ENCODE data around the gene ABCF1. TPM values are rescaled to one million over a fixed set of nuclear protein-coding genes. Genes with fewer than 3 reads are reported as not detected.

Gene ABCF1
- total and polyA plus RNA-seq, 9 of the 15 experiments (the other 6 are each of a cell fraction or from before 2014, with no cell fraction given) = 41.6 to 193 (median 102) TPM

GRCh38 chr6:30570740-30571074, 535 bp upstream of the ABCF1 start (continued):
- no peak for TF ChIP-seq ZNF655 (CRISPR knock-in tag; IDR thresholded peaks at IDR 0.05)
- no peak for TF ChIP-seq CTBP1 (IDR thresholded peaks at IDR 0.05; ENCODE audit: borderline replicate concordance)
- TF ChIP-seq SMARCA5 (IDR thresholded peaks at IDR 0.05) = peak; percentile 66; the same call in 1 of the 2 replicates
- no peak for TF ChIP-seq JUN (IDR thresholded peaks at IDR 0.05; ENCODE audit: borderline replicate concordance, low read depth, low read length)
- TF ChIP-seq JUN (CRISPR knock-in tag; IDR thresholded peaks at IDR 0.05; ENCODE audit: borderline replicate concordance) = no peak
- TF ChIP-seq ARID3A (IDR thresholded peaks at IDR 0.05; ENCODE audit: borderline replicate concordance, low read depth, low read length) = no peak
- no peak for TF ChIP-seq SMAD4 (CRISPR knock-in tag; conservative IDR thresholded peaks at IDR 0.05)
- TF ChIP-seq EGR1 (conservative IDR thresholded peaks at IDR 0.05) = no peak
- no peak for TF ChIP-seq ZNF408 (CRISPR knock-in tag; IDR thresholded peaks at IDR 0.05; ENCODE audit: low read depth)
- no peak for TF ChIP-seq YY1 (IDR thresholded peaks at IDR 0.05; ENCODE audit: borderline replicate concordance in 1 of 3, control insufficient read depth in 1 of 3, extremely low read depth in 1 of 3, insufficient read depth in 3 of 3, insufficient read length in 1 of 3, insufficient replicate concordance in 2 of 3, low read depth in 1 of 3, low read length in 2 of 3)
- no peak for TF ChIP-seq ZNF280A (IDR thresholded peaks at IDR 0.05; ENCODE audit: low read depth, partially characterized antibody)
- TF ChIP-seq ZNF764 (CRISPR knock-in tag; IDR thresholded peaks at IDR 0.05; ENCODE audit: low read depth) = no peak
- 0 out of 4 replicates have a peak, but pooled peaks of 1 of the 2 experiments have one; percentile 4 for TF ChIP-seq TRIM24 (IDR thresholded peaks at IDR 0.05)
- TF ChIP-seq CUX1 (CRISPR knock-in tag; IDR thresholded peaks at IDR 0.05) = no peak
- no peak for TF ChIP-seq GATAD2A (IDR thresholded peaks at IDR 0.05)
- TF ChIP-seq ESRRB (CRISPR knock-in tag; IDR thresholded peaks at IDR 0.05; ENCODE audit: borderline replicate concordance) = no peak
- TF ChIP-seq BCL6 (CRISPR knock-in tag; IDR thresholded peaks at IDR 0.05) = no peak
- no peak for TF ChIP-seq CEBPG (CRISPR knock-in tag; IDR thresholded peaks at IDR 0.05)
- no peak for TF ChIP-seq CEBPG (tag; conservative IDR thresholded peaks at IDR 0.05 in 1 of 2, IDR thresholded peaks at IDR 0.05 in 1 of 2)
- peak; percentile 82; the same call in 1 of the 2 replicates for TF ChIP-seq HLTF (IDR thresholded peaks at IDR 0.05)

Measured in K562 (cell line).